GM13976 (cell line): ENCODE results near the gene PGS1.

ENCODE experiments used
- DNase-seq: peaks from one replicate; pipeline ENCODE4 v3.0.0; 2012; ENCODE audit warnings: low spot score
- in situ Hi-C: fragments of 300-500 bp; cut with MboI; formaldehyde crosslinking; loops from one replicate; pipeline ENCODE4 v1.12.0; 2022; ENCODE audit warnings: low sequenced_read_pairs, mixed read lengths, inconsistent platforms; ENCODE audit not compliant: unreplicated experiment
- TF ChIP-seq, protein P1 (sequence below): IDR thresholded peaks from 2 replicates; pipeline ENCODE4 v1.5.1; 2012; ENCODE audit warnings: borderline replicate concordance, mild to moderate bottlenecking; ENCODE audit not compliant: insufficient read depth; ENCODE audit errors: extremely low read depth, missing control alignments, control extremely low read depth

PGS1 gene

GRCh38 chr17:78444392-78444791, 65.9 kb downstream of the PGS1 start:
- DNase-seq: no peak
- TF ChIP-seq, protein P1, sequence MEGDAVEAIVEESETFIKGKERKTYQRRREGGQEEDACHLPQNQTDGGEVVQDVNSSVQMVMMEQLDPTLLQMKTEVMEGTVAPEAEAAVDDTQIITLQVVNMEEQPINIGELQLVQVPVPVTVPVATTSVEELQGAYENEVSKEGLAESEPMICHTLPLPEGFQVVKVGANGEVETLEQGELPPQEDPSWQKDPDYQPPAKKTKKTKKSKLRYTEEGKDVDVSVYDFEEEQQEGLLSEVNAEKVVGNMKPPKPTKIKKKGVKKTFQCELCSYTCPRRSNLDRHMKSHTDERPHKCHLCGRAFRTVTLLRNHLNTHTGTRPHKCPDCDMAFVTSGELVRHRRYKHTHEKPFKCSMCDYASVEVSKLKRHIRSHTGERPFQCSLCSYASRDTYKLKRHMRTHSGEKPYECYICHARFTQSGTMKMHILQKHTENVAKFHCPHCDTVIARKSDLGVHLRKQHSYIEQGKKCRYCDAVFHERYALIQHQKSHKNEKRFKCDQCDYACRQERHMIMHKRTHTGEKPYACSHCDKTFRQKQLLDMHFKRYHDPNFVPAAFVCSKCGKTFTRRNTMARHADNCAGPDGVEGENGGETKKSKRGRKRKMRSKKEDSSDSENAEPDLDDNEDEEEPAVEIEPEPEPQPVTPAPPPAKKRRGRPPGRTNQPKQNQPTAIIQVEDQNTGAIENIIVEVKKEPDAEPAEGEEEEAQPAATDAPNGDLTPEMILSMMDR: no peak
- in situ Hi-C loops: no loop called here

DNA sequence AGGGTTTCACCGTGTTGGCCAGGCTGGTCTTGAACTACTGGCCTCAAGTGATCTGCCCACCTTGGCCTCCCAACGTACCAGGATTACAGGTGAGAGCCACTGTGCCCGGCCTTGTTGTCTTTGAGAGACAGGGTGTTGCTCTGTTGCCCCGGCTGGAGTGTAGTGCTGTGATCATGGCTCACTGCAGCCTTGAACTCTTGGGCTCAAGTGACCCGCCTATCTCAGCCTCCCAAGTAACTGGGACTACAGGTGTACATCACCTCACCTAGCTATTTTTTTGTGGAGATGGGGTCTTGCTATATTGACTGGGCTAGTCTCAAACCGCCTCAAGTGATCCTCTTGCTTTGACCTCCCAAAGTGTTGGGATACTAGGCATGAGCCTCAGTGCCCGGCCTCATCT, 68.4 kb downstream of the PGS1 start:
- TF ChIP-seq, protein P1: no peak
- DNase-seq: no peak
- in situ Hi-C loops: no loop called here

DNA sequence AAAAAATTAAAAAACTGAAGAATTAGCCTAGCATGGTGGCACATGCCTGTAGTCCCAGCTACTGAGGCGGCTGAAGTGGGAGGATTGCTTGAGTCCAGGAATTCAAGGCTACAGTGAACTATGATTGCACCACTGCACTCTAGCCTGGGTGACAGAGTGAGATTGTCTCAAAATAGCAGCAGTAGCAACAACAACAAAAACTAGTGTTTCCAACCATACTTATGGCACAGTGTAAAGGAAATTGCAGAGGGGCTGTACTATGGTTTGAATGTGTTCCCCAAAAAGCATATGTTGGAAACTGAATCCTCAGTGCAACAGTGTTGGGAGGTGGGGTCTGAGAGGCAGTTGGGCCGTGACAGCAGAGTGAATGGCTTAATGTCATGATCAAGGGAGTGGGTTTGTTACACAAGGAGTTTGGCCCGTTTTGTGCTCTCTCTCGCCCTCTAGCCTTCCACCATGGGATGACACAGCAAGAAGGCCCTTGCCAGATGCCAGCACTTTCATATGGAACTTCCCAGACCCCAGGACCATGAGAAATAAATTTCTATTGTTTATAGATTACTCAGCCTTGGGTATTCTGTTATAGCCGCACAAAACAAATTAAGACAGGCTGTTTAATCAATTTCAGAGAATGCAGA, 70.0 kb downstream of the PGS1 start:
- in situ Hi-C loops: no loop called here
- DNase-seq: no peak
- TF ChIP-seq, protein P1: no peak

GRCh38 chr17:78449983-78450595, 71.6 kb downstream of the PGS1 start:
- no peak for DNase-seq
- in situ Hi-C loops: no loop called here
- TF ChIP-seq, protein P1: no peak

GRCh38 chr17:78450696-78451345, 72.4 kb downstream of the PGS1 start:
- in situ Hi-C loops: no loop called here
- no peak for DNase-seq
- TF ChIP-seq, protein P1: no peak

DNA sequence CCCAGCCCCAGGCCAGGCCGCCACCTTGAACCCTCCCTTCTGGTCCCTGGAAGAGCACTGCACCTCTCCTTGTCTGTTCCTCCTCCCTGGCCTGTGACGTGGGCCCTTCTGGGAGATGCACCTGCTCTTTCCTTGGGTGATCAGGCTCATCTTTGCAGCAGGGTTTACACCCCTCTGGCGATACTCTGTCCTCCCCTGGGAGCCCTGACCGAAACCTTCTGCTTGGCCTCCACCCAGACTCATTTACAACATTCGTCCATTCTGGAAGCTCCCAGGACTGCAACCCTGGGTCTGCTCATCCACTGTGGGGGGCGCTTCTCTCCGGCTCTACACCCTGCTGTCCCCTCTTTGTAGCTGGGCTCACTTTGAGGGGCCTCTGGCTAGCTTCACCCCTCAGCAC, 73.3 kb downstream of the PGS1 start:
- in situ Hi-C loops: no loop called here
- no peak for DNase-seq
- TF ChIP-seq, protein P1: no peak
